GM12865 (cell line): ENCODE measurements around the gene TMED1.
"Not testable (repeated sequence)": the region's sequence is repeated elsewhere in the genome, so short reads cannot be mapped to it uniquely, and the experiment has no call there.

Experiments
- DNase-seq: peaks from one replicate; pipeline ENCODE4 v3.0.0; 2010; ENCODE audit warnings: low read depth
- H3K4me3 ChIP-seq: 2 replicates; pipeline ENCODE4 v1.5.1; 2011; ENCODE audit warnings: mild to moderate bottlenecking, low read depth, low read length, control low read depth
- TF ChIP-seq, protein P1 (sequence below): IDR thresholded peaks from 2 replicates; pipeline ENCODE4 v1.5.1; 2011; ENCODE audit warnings: low read length, control low read depth, low read depth, inconsistent platforms; ENCODE audit not compliant: insufficient read depth; ENCODE audit errors: missing control alignments

Gene TMED1, protein sequence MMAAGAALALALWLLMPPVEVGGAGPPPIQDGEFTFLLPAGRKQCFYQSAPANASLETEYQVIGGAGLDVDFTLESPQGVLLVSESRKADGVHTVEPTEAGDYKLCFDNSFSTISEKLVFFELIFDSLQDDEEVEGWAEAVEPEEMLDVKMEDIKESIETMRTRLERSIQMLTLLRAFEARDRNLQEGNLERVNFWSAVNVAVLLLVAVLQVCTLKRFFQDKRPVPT

DNA sequence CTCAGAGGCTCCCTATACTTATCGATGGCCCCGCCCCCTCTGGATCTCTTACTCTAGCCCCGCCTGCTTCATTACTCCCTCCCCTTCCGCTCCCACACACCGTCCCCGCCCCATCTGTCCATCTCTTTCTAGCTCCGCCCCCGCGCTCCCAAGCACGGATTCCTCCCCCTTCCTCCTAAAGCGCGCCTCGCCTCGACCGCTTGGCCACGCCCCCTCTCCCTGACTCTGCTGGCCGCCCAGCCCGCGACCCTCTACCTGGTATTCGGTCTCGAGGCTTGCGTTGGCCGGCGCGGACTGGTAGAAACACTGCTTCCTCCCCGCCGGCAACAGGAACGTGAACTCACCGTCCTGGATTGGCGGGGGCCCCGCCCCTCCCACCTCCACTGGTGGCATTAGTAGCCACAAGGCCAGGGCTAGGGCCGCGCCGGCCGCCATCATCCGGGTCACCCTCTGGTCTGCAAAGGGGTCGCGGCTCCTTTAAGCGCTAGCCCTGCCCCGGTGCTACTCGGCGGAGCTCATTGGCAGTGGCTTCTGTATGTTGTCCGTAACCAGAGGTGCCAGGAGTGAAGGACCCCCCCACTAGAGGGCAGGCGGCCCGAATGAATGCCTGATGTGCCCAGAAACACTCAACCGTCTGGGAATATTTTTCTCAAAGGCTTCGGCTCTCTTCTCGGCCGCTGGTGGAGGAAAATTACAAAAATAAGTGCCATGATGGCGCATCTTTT lies at the start of gene TMED1:
Gene TMED1, minus strand, starts transcription at position 459 of the 725 bp plus-strand sequence. Its CDS starts 21 bp downstream, at position 438.
- TF ChIP-seq, protein P1, sequence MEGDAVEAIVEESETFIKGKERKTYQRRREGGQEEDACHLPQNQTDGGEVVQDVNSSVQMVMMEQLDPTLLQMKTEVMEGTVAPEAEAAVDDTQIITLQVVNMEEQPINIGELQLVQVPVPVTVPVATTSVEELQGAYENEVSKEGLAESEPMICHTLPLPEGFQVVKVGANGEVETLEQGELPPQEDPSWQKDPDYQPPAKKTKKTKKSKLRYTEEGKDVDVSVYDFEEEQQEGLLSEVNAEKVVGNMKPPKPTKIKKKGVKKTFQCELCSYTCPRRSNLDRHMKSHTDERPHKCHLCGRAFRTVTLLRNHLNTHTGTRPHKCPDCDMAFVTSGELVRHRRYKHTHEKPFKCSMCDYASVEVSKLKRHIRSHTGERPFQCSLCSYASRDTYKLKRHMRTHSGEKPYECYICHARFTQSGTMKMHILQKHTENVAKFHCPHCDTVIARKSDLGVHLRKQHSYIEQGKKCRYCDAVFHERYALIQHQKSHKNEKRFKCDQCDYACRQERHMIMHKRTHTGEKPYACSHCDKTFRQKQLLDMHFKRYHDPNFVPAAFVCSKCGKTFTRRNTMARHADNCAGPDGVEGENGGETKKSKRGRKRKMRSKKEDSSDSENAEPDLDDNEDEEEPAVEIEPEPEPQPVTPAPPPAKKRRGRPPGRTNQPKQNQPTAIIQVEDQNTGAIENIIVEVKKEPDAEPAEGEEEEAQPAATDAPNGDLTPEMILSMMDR = no peak
- H3K4me3 ChIP-seq = peak within 1 kb of the TSS; percentile 80
- peak; percentile 100 for DNase-seq

DNA sequence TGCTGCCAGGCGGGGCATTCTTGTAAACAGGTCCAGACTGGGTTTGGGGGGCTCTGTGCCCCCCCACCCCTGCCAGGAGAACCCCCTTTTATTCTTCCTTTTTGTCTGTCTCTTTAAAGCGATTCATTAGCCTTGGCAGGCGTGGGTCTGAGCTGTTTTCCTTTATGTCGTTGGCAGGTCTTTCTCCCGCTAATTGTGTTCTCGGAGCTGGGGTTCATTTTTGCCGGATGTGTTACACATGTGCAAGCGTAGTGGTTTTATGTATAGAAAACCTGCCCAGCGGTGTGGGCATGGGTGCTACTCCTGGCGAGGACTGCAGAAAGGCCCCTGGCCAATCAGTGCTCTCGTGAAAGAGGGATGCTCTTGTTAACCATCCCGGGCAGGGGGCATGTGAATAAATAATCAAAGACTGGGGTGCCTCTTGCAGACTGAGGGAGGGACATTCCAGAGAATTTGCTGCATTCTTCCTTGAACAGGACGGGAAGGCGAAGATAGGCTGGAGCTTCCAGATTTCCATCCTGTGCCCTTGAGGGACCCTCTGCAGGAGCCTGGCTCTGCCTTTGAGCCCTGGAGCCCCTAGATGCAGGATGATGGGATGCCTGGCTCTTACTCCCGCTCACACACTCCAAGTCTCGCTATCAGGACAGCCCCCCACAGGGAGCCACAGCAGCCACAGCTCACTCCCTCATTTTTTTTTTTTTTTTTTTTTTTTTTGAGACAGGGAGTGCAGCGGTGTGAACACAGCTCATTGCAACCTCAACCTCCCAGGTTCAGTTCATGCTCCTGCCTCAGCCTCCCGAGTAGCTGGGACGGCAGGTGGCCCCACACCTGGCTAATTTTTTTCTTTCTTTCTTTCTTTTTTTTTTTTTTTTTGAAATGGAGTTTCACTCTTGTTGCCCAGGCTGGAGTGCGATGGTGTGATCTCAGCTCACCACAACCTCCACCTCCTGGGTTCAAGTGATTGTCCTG lies 49.5 kb upstream of the TMED1 start:
- no peak overlapping the region for H3K4me3 ChIP-seq
- no peak for DNase-seq
- TF ChIP-seq, protein P1 = no peak

DNA sequence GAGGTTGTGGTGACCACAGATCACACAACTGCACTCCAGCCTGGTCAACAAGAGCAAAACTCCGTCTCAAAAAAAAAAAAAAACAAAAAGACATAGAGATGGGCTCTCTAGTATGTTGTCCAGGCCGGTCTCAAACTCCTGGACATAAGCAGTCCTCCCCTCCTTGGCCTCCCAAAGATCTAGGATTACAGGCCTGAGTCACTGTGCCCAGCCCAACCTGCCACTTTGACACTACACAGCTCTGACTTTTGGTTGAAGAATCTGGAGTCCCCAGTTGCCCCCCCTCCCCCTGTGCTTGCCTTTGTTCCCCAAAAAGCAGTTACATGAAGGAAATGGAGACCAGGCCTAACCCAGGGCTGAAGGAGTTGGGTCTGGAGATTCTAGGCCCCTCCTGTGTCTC lies 48.3 kb upstream of the TMED1 start:
- no peak for DNase-seq
- no peak overlapping the region for H3K4me3 ChIP-seq
- TF ChIP-seq, protein P1 = no peak

DNA sequence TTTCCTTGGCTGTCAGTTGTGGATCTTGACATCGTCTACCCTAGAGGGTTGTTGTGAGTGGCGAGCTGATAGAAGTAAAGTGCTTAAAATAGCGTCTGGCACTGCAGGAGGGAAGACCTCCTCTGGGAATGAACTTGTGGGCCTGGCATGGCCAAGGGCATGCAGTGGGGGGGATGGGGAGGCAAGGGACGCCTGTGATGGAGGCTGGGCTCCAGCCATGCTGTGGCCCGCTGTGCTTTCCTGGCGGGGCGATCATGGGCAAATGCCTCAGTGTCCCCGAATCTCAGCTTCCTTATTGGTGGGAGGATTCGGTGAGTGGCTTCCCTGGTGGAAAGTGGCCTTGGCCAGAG lies 46.1 kb upstream of the TMED1 start:
- TF ChIP-seq, protein P1 = no peak

DNA sequence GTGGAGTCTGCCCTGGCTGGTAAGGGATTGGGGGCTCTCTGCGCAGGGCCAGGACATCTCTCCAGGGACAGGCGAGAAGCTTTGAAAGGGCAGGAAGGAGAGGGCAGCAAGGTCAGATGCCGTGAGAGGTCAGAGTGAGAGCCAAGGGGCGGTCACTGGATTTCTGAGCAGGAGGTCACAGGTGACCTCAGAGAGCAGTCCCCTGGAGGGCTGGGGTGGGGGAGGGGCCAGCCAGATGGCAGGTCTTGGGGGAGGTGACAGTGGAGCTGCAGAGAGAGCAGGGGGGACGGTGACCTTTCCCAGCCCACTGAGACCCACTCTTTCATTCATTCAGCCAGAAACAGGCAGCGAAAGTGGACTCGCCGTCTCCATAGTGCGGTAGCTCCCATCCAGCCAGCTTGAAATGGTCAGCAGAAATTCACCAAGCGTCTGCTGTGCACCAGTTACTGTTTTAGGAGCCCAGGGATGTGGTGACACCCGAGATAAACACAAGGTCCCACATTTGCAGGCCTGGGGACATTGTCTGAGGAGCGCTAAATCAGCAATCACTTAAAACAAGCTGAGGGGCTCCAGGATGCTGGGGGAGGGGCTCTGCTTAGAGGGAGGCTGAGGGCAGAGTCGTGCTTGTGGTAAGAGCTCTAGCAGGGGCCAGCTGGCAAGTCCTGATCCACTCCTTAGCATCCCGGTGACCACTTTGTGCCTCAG lies 45.5 kb upstream of the TMED1 start:
- TF ChIP-seq, protein P1 = no peak

More for the DNA sequence above, 46.1 kb upstream of the TMED1 start:
- no peak for DNase-seq
- H3K4me3 ChIP-seq = no peak overlapping the region

DNA sequence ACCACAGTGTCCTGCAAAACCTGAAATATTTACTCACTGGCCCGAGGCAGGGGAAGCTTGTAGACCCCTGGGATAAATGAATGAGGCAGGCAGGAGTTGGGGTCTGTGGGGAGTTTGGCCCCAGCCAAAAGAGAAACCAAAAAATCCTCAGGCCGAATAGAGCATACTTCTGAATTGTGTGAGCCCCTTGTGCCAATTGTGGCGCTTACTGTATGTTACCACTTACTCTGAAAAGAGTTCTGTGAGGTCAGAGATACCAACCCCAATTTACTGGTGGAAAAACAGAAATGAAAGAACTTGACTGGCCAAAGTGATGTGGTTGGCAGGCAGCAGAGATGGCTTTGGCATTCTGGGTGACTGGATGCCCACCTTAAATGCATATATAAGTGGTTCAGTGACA lies 42.2 kb upstream of the TMED1 start:
- H3K4me3 ChIP-seq = peak overlapping the region; percentile 64
- TF ChIP-seq, protein P1 = no peak
- DNase-seq = peak; percentile 64

More for the DNA sequence above, 45.5 kb upstream of the TMED1 start:
- no peak for DNase-seq
- H3K4me3 ChIP-seq = no peak overlapping the region

DNA sequence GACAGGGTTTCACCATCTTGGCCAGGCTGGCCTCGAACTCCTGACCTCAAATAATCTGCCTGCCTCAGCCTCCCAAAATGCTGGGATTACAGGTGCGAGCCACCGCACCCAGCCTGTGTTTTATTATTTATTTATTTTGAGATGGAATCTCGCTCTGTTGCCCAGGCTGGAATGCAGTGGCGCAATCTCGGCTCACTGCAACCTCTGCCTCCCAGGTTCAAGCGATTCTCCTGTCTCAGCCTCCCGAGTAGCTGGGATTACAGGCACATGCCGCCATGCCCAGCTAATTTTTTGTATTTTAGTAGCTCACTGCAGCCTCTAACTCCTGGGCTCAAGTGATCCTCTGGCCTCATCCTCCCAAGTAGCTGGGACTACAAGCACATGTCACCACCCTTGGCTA lies 41.6 kb upstream of the TMED1 start:
- DNase-seq = not testable (repeated sequence)
- peak overlapping the region; percentile 64 for H3K4me3 ChIP-seq
